Mucosa of descending colon (tissue), 3 donors: Measurements from ENCODE around the gene ST6GALNAC4. TPM values are rescaled to one million over a fixed set of nuclear protein-coding genes. Genes with fewer than 3 reads are reported as not detected.

Source experiments
- ATAC-seq: fragments of 200-7000 bp; cut with Tn5 transposase; one replicate; pipeline ENCODE4 v1.9.1; 2020; ENCODE audit warnings: mild to moderate bottlenecking, moderate library complexity
- DNase-seq, 3 donors: peaks; one replicate each; pipeline ENCODE4 v3.0.0-alpha.2; 2020
- H3K36me3 ChIP-seq: fragments of 200-600 bp; one replicate; pipeline ENCODE4 v1.8.0; 2021; ENCODE audit warnings: low read depth, mild to moderate bottlenecking
- H3K4me1 ChIP-seq: fragments of 200-600 bp; one replicate; pipeline ENCODE4 v1.8.0; 2021; ENCODE audit warnings: low read depth, mild to moderate bottlenecking
- H3K4me3 ChIP-seq: fragments of 200-600 bp; one replicate; pipeline ENCODE4 v1.8.0; 2021; ENCODE audit warnings: mild to moderate bottlenecking
- H3K9me3 ChIP-seq: fragments of 200-600 bp; one replicate; pipeline ENCODE4 v1.8.0; 2021; ENCODE audit warnings: mild to moderate bottlenecking
- intact Hi-C, 2 donors: fragments of 100-400 bp; cut with DNase I in 1 of 2; cut with micrococcal nuclease in 1 of 2; formaldehyde crosslinking; loops; one replicate each; pipeline versions ENCODE4 v1.11.0 to v1.11.1; 2022; cut with DNase I, micrococcal nuclease
- long read RNA-seq, 2 donors: library from polyadenylated mRNA; unstranded; transcript quantifications; one replicate each; pipeline ENCODE4 v2.0.0, GENCODE V29; 2019 to 2021
- total RNA-seq, 3 donors: library from RNA; stranded (reverse); fragmentation: NEBNext Ultra II Directional in 2 of 3; extraction: Animal tissue kit (Norgen Biotek cat#: 25700) in 2 of 3; gene quantifications; one replicate each; pipeline versions ENCODE4 v1.2.1 to v1.2.4, GENCODE V29; 2021 to 2023
- TF ChIP-seq, protein P1 (sequence below): fragments of 200-600 bp; IDR thresholded peaks from one replicate; pipeline ENCODE4 v1.8.0; 2022; ENCODE audit warnings: antibody characterized with exemption, mild to moderate bottlenecking
- donor health status: DM: no; HTN: no; CAD: no; lungs with moderate emphysema.
- donor health status: DM: no; HTN: no; CAD: no.
- donor health status: DM: no; HTN: yes; CAD: no.

The ST6GALNAC4 gene, protein sequence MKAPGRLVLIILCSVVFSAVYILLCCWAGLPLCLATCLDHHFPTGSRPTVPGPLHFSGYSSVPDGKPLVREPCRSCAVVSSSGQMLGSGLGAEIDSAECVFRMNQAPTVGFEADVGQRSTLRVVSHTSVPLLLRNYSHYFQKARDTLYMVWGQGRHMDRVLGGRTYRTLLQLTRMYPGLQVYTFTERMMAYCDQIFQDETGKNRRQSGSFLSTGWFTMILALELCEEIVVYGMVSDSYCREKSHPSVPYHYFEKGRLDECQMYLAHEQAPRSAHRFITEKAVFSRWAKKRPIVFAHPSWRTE
- 10 to 100 TPM; 31.0 to 39.2 (median 37.2) TPM for total RNA-seq
- long read RNA-seq, donor 1, transcript ST6GALNAC4-201 (6 exons, 1,691 nt): major isoform, 19 of 28 reads
- long read RNA-seq, donor 1, partial matches to known transcripts: 0 of 28 reads
- long read RNA-seq, donor 1, other reads (novel, unspliced or antisense): 5 of 28 reads
- long read RNA-seq, donor 2, transcript ST6GALNAC4-201 (6 exons, 1,691 nt): major isoform, 17 of 26 reads
- long read RNA-seq, donor 2, partial matches to known transcripts: 2 of 26 reads
- long read RNA-seq, donor 2, other reads (novel, unspliced or antisense): 6 of 26 reads

DNA sequence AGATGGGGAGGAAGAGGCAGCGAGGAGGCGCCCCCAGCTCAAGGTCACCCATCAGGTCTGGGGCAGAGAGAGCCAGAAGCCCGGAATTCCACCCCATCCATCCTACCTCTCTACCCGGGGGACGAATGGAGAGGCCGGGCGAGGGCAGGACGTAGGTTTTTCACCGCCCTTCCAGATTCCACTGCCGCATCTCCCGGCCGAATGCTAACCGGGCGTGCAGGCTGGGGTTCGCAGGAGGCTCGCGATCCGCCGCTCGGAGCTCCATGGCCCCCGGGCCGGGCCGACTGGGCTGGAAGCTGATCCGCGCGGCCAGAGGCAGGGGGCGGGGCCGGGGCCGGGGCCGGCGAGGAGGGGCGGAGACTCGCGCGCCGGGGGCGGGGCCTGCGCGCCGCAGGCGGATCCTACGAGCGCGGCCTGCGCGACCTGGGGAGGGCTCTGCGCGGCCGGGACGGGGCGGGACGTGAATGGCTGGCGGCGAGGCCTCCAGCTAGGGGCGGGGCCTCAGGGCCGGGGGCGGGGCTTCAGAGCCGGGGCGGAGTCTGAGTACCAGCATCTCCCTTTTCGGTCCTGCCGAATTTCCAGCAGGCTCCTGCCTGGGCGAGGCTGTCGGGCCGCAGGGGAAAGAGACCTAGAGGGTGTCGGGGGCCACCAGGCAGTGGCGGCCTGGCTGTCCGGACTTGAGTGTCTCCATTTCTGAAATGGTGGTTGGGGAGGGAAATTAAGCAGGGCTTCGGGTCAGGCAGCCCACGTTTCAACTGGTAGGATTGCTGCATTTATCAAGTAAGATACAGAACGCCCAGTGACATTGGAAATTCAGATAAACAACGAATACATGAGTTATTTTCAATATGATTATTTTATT lies at the start of gene ST6GALNAC4:
ST6GALNAC4 (minus strand) TSS at position 322 of the 862 bp plus-strand sequence. CDS start 622 bp downstream, outside the sequence.
- peak within 1 kb of the TSS; percentile 27 for H3K4me3 ChIP-seq
- TF ChIP-seq, protein P1, sequence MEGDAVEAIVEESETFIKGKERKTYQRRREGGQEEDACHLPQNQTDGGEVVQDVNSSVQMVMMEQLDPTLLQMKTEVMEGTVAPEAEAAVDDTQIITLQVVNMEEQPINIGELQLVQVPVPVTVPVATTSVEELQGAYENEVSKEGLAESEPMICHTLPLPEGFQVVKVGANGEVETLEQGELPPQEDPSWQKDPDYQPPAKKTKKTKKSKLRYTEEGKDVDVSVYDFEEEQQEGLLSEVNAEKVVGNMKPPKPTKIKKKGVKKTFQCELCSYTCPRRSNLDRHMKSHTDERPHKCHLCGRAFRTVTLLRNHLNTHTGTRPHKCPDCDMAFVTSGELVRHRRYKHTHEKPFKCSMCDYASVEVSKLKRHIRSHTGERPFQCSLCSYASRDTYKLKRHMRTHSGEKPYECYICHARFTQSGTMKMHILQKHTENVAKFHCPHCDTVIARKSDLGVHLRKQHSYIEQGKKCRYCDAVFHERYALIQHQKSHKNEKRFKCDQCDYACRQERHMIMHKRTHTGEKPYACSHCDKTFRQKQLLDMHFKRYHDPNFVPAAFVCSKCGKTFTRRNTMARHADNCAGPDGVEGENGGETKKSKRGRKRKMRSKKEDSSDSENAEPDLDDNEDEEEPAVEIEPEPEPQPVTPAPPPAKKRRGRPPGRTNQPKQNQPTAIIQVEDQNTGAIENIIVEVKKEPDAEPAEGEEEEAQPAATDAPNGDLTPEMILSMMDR: no peak
- intact Hi-C loops: no loop called here
- no peaks in the 10 kb centered on the region for H3K9me3 ChIP-seq
- H3K4me1 ChIP-seq: peaks cover 53% of the 10 kb centered on the region
- ATAC-seq (peak; percentile 79), DNase-seq (peak; percentile 96 to 98 (median 97))
- no peaks in the 10 kb centered on the region for H3K36me3 ChIP-seq

DNA sequence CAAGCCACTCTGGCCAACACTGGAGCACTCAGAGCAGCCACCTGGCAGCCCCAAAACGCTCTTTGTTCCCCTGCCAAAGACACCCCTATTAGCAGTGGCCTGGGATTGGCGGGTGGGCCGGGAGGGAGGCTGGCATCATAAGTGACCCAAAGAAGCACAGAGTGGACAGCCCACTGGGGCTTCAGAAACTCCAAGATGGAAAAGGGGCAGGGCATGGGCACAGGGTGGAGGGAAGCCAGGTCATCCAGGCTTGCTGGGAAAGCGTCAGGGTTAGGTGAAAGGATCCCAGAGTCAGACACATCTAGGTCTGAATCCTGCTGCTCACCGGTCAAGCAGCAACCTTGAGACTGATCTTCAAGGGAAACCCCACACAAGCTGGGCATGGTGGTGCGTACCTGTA lies 49.1 kb upstream of the ST6GALNAC4 start:
- peak; percentile 13 for ATAC-seq
- intact Hi-C loops: no loop called here
- H3K4me3 ChIP-seq: no peak overlapping the region
- no peaks in the 10 kb centered on the region for H3K9me3 ChIP-seq
- TF ChIP-seq, protein P1: no peak
- H3K4me1 ChIP-seq: peaks cover 71% of the 10 kb centered on the region
- H3K36me3 ChIP-seq: no peaks in the 10 kb centered on the region
- no peak for DNase-seq

DNA sequence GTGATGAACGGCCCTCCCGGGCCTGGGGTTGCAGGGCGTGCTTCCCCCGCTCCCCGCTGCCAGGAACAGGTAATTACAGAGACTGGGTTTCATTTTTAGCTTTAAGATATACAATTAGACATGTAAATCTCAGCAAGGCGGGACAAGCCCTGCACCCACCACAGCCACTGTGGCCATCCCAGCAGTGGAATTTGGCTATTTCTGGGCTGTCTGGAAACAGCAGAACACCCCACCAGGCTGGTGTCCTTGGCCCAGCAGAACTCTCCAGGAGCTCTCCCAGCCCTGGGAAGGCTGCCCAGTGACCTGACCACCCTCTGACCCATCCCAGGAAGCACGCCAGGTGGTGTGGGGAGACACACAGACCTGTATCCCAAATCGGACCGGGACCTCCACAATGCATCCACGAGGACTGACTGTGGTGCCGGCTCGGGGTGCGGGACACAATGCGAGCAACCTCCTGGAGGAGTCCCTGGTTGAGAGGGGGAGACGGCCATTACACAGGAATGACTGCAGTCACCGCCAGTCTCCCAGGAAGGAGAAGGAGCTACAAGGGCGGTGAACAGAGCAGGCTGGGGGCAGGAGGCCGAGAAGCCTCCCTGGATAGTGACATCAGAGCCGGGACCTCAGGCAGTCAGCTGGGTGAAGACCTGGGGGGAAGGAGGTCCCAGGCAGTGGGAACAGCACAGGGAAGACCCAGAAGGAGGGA lies 46.7 kb upstream of the ST6GALNAC4 start:
- H3K4me1 ChIP-seq: peaks cover 59% of the 10 kb centered on the region
- H3K36me3 ChIP-seq: no peaks in the 10 kb centered on the region
- H3K4me3 ChIP-seq: no peak overlapping the region
- TF ChIP-seq, protein P1: no peak
- H3K9me3 ChIP-seq: no peaks in the 10 kb centered on the region
- peak in 2 of 3 donors; percentile 52 to 61 for DNase-seq
- ATAC-seq: no peak
- intact Hi-C loops: no loop called here

DNA sequence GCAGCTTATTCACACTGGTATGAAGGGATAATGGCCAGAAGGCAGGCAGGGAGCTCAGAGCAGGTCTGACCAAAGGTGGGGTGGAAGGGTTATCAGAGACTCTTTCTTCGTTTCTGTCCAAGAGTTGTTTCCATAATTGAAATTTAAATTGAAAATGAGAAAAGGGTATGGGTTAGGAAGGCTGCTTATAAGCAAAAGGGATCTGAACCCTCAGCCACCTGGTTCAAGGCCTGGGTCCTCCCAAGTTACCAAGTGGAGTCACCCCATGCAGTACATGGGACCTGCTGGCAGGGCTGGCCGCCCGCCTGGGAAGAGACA lies 46.2 kb upstream of the ST6GALNAC4 start:
- Histone ChIP-seq H3K4me1 (peaks cover 55% of the 10 kb centered on the region), H3K4me3 (no peak overlapping the region), H3K9me3 (no peaks in the 10 kb centered on the region), H3K36me3 (no peaks in the 10 kb centered on the region)
- ATAC-seq (no peak), DNase-seq (no peak)
- intact Hi-C loops: no loop called here
- TF ChIP-seq, protein P1: no peak

GRCh38 chr9:127962278-127962677 lies 45.4 kb upstream of the ST6GALNAC4 start:
- peak in 1 of 3 donors; percentile 29 for DNase-seq
- Histone ChIP-seq H3K4me3 (no peak overlapping the region), H3K36me3 (no peaks in the 10 kb centered on the region), H3K9me3 (no peaks in the 10 kb centered on the region), H3K4me1 (peaks cover 51% of the 10 kb centered on the region)
- intact Hi-C loops: no loop called here
- TF ChIP-seq, protein P1: no peak
- ATAC-seq: no peak
